ENCODE results near the gene KLHL33. TPM values are rescaled to one million over a fixed set of nuclear protein-coding genes. Genes with fewer than 3 reads are reported as not detected.

Gene KLHL33
- total RNA-seq, 1 experiment from 2014 or later, result not detected

- Histone ChIP-seq H3K4me3 (ENCODE audit: low read depth in 2 of 2, low read length in 2 of 2) (no peak overlapping the region), H3K36me3 (ENCODE audit: control insufficient read depth, insufficient read depth, low read length) (no peaks in the 10 kb centered on the region), H3K9me3 (ENCODE audit: control insufficient read depth, insufficient read depth, low read depth, low read length) (no peaks in the 10 kb centered on the region), H3K27me3 (ENCODE audit: control insufficient read depth, insufficient read depth, low read length) (no peaks in the 10 kb centered on the region), H3K27ac (ENCODE audit: low read length) (no peak overlapping the region), H3K4me1 (ENCODE audit: control insufficient read depth, insufficient read depth, low read length) (no peaks in the 10 kb centered on the region)
- intact Hi-C loops (cut with micrococcal nuclease; ENCODE audit: unreplicated experiment), result no loop called here
- no peak for DNase-seq (ENCODE audit: low read depth, low spot score)
- BruUV-seq (replicated peaks), result no TSS peak
- ChIA-PET POLR2A (no interaction called here), CTCF (no interaction called here)
- no peak for ATAC-seq
- in situ Hi-C loops (cut with HindIII; ENCODE audit: low pct_unique_long_range_greater_than_20kb, low sequenced_read_pairs), result no loop called here
- TF ChIP-seq TCF7L2 (IDR thresholded peaks at IDR 0.05; ENCODE audit: low read depth, low read length) (no peak), REST (IDR thresholded peaks at IDR 0.05; ENCODE audit: insufficient read depth in 1 of 2, low read depth in 2 of 2, low read length in 1 of 2) (no peak), SIN3A (IDR thresholded peaks at IDR 0.05; ENCODE audit: borderline replicate concordance, insufficient read depth, low read depth, low read length) (no peak), POLR2AphosphoS5 (IDR thresholded peaks at IDR 0.05; ENCODE audit: low read depth, low read length) (no peak), CTCF (IDR thresholded peaks at IDR 0.05) (no peak)
Observed at GRCh38 chr14:20429801-20430669, 5.9 kb downstream of the KLHL33 start.

GRCh38 chr14:20428802-20429201, 7.2 kb downstream of the KLHL33 start:
- DNase-seq (ENCODE audit: low read depth, low spot score) (no peak), ATAC-seq (no peak)
- POLR2A ChIA-PET, result no interaction called here
- no peak overlapping the region for H3K27ac ChIP-seq (ENCODE audit: low read length)
- in situ Hi-C loops (cut with HindIII; ENCODE audit: low pct_unique_long_range_greater_than_20kb, low sequenced_read_pairs), result no loop called here
- CTCF ChIA-PET, result no interaction called here
- no peak overlapping the region for H3K4me3 ChIP-seq (ENCODE audit: low read depth in 2 of 2, low read length in 2 of 2)
- intact Hi-C loops (cut with micrococcal nuclease; ENCODE audit: unreplicated experiment), result no loop called here
- no peaks in the 10 kb centered on the region for H3K9me3 ChIP-seq (ENCODE audit: control insufficient read depth, insufficient read depth, low read depth, low read length)
- BruUV-seq (replicated peaks), result no TSS peak
- no peak for TF ChIP-seq CTCF (IDR thresholded peaks at IDR 0.05)
- no peak for TF ChIP-seq SIN3A (IDR thresholded peaks at IDR 0.05; ENCODE audit: borderline replicate concordance, insufficient read depth, low read depth, low read length)
- TF ChIP-seq POLR2AphosphoS5 (IDR thresholded peaks at IDR 0.05; ENCODE audit: low read depth, low read length), result no peak
- TF ChIP-seq REST (IDR thresholded peaks at IDR 0.05; ENCODE audit: insufficient read depth in 1 of 2, low read depth in 2 of 2, low read length in 1 of 2), result no peak
- no peak for TF ChIP-seq TCF7L2 (IDR thresholded peaks at IDR 0.05; ENCODE audit: low read depth, low read length)
- H3K36me3 ChIP-seq (ENCODE audit: control insufficient read depth, insufficient read depth, low read length), result no peaks in the 10 kb centered on the region
- H3K4me1 ChIP-seq (ENCODE audit: control insufficient read depth, insufficient read depth, low read length), result no peaks in the 10 kb centered on the region
- H3K27me3 ChIP-seq (ENCODE audit: control insufficient read depth, insufficient read depth, low read length), result no peaks in the 10 kb centered on the region

All from Panc1 (cell line).